GM23338 (cell line): ENCODE data around the gene RPGRIP1L.

Experiments used
- CREB1 ChIP-seq: fragments of 250-450 bp; sonication (Bioruptor Pico); IDR thresholded peaks from 2 replicates; pipeline ENCODE4 v1.5.0; 2020; ENCODE audit warnings: low read depth, mild to moderate bottlenecking, moderate library complexity
- EZH2phosphoT487 ChIP-seq: fragments of 200-600 bp; sonication (generic); IDR thresholded peaks from one replicate; pipeline ENCODE4 v1.8.1; 2018; ENCODE audit warnings: antibody characterized with exemption; ENCODE audit not compliant: unreplicated experiment
- JUNB ChIP-seq: IDR thresholded peaks from one replicate; pipeline ENCODE4 v1.6.1; 2016; ENCODE audit warnings: antibody characterized with exemption; ENCODE audit not compliant: unreplicated experiment
- POLR2AphosphoS5 ChIP-seq: IDR thresholded peaks from 2 replicates; pipeline ENCODE4 v1.6.1; 2016; ENCODE audit warnings: antibody characterized with exemption, low read depth
- TF ChIP-seq, protein P1 (sequence below), 2 experiments: fragments of 200-600 bp in 1 of 2; sonication (generic) in 1 of 2; conservative IDR thresholded peaks; 2 replicates each; pipeline versions ENCODE4 v1.5.1 to v1.6.1; 2016 to 2017; ENCODE audit warnings: antibody characterized with exemption in 2 of 2, low read depth in 2 of 2, mild to moderate bottlenecking in 2 of 2, moderate library complexity in 1 of 2
- TF ChIP-seq, protein P2 (sequence below): IDR thresholded peaks from one replicate; pipeline ENCODE4 v1.6.1; 2018; ENCODE audit warnings: antibody characterized with exemption; ENCODE audit not compliant: unreplicated experiment

DNA sequence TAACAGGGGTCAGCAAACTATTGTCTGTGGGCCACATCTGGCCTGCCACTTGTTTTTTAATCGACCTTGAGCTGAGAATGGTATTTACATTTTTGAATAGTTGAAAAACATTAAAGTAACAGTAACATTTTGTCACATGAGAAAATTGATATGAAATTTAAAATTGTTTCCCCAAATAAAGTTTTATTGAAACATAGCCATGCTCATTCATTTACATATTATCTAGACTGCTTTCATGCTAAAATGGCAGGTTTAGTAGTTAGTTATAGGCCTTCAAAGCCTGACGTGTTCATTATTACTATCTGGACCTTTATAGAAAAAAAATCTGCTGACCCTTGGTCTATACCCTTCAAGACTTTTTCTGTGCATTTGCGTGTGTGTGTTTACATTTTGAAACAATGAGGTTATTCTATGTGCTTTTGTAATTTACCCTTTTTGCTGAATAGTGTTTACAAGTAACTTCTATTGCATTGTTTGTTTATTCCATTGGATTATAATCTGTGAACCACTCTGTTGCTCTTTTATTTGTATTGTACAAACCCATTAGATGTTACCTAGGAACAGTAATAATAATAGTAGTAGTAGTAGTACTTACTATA lies 37.4 kb upstream of the RPGRIP1L start:
- TF ChIP-seq POLR2AphosphoS5 (no peak), EZH2phosphoT487 (no peak), CREB1 (CRISPR knock-in tag) (no peak), JUNB (no peak)
- TF ChIP-seq, protein P1, sequence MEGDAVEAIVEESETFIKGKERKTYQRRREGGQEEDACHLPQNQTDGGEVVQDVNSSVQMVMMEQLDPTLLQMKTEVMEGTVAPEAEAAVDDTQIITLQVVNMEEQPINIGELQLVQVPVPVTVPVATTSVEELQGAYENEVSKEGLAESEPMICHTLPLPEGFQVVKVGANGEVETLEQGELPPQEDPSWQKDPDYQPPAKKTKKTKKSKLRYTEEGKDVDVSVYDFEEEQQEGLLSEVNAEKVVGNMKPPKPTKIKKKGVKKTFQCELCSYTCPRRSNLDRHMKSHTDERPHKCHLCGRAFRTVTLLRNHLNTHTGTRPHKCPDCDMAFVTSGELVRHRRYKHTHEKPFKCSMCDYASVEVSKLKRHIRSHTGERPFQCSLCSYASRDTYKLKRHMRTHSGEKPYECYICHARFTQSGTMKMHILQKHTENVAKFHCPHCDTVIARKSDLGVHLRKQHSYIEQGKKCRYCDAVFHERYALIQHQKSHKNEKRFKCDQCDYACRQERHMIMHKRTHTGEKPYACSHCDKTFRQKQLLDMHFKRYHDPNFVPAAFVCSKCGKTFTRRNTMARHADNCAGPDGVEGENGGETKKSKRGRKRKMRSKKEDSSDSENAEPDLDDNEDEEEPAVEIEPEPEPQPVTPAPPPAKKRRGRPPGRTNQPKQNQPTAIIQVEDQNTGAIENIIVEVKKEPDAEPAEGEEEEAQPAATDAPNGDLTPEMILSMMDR (conservative IDR thresholded peaks at IDR 0.05; ENCODE audit: low read depth in 2 of 2): no peak
- TF ChIP-seq, protein P2, sequence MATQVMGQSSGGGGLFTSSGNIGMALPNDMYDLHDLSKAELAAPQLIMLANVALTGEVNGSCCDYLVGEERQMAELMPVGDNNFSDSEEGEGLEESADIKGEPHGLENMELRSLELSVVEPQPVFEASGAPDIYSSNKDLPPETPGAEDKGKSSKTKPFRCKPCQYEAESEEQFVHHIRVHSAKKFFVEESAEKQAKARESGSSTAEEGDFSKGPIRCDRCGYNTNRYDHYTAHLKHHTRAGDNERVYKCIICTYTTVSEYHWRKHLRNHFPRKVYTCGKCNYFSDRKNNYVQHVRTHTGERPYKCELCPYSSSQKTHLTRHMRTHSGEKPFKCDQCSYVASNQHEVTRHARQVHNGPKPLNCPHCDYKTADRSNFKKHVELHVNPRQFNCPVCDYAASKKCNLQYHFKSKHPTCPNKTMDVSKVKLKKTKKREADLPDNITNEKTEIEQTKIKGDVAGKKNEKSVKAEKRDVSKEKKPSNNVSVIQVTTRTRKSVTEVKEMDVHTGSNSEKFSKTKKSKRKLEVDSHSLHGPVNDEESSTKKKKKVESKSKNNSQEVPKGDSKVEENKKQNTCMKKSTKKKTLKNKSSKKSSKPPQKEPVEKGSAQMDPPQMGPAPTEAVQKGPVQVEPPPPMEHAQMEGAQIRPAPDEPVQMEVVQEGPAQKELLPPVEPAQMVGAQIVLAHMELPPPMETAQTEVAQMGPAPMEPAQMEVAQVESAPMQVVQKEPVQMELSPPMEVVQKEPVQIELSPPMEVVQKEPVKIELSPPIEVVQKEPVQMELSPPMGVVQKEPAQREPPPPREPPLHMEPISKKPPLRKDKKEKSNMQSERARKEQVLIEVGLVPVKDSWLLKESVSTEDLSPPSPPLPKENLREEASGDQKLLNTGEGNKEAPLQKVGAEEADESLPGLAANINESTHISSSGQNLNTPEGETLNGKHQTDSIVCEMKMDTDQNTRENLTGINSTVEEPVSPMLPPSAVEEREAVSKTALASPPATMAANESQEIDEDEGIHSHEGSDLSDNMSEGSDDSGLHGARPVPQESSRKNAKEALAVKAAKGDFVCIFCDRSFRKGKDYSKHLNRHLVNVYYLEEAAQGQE: no peak
